SK-N-SH treated with all-trans-retinoic acid at 6 μM for 48 hours (cell line): ENCODE measurements around the gene GFPT2.

Experiments used
- ATAC-seq: fragments of 200-7000 bp; cut with Tn5 transposase; 3 replicates; pipeline ENCODE4 v1.9.1; 2020; ENCODE audit warnings: mild to moderate bottlenecking, moderate library complexity
- ARNTL ChIP-seq: fragments of 450-650 bp; formaldehyde crosslinking; IDR thresholded peaks from 2 replicates; pipeline ENCODE4 v1.5.0; 2020; ENCODE audit warnings: low read depth, mild to moderate bottlenecking, moderate library complexity, borderline replicate concordance
- BACH2 ChIP-seq: fragments of 250-450 bp; sonication (Bioruptor Pico); IDR thresholded peaks from 2 replicates; pipeline ENCODE4 v1.9.0; 2021; ENCODE audit warnings: mild to moderate bottlenecking, borderline replicate concordance
- CREB5 ChIP-seq: fragments of 250-450 bp; sonication (Bioruptor Pico); IDR thresholded peaks from 2 replicates; pipeline ENCODE4 v1.5.1; 2020; ENCODE audit warnings: low read depth, mild to moderate bottlenecking, moderate library complexity
- CSDC2 ChIP-seq: fragments of 250-450 bp; sonication (Bioruptor Pico); IDR thresholded peaks from 2 replicates; pipeline ENCODE4 v1.5.0; 2020; ENCODE audit warnings: mild to moderate bottlenecking, moderate library complexity
- CSRNP3 ChIP-seq: fragments of 250-450 bp; sonication (Bioruptor Pico); IDR thresholded peaks from 2 replicates; pipeline ENCODE4 v1.5.1; 2021; ENCODE audit warnings: mild to moderate bottlenecking, moderate library complexity
- ESRRG ChIP-seq: fragments of 250-450 bp; sonication (Bioruptor Pico); IDR thresholded peaks from 2 replicates; pipeline ENCODE4 v1.6.1; 2021; ENCODE audit warnings: mild to moderate bottlenecking
- GLIS3 ChIP-seq: fragments of 250-450 bp; sonication (Bioruptor Pico); IDR thresholded peaks from 2 replicates; pipeline ENCODE4 v1.5.0; 2020; ENCODE audit warnings: mild to moderate bottlenecking, moderate library complexity
- ISL1 ChIP-seq: fragments of 250-450 bp; sonication (Bioruptor Pico); IDR thresholded peaks from 2 replicates; pipeline ENCODE4 v2.1.2; 2022; ENCODE audit warnings: mild to moderate bottlenecking, moderate library complexity
- OSR1 ChIP-seq: fragments of 250-450 bp; sonication (Bioruptor Pico); IDR thresholded peaks from 2 replicates; pipeline ENCODE4 v1.8.0; 2022; ENCODE audit warnings: moderate library complexity, mild to moderate bottlenecking, inconsistent platforms
- POU6F1 ChIP-seq: fragments of 250-450 bp; sonication (Bioruptor Pico); IDR thresholded peaks from 2 replicates; pipeline ENCODE4 v1.8.0; 2021; ENCODE audit warnings: low read depth, mild to moderate bottlenecking, moderate library complexity, borderline replicate concordance
- PPARA ChIP-seq: fragments of 250-450 bp; sonication (Bioruptor Pico); IDR thresholded peaks from 2 replicates; pipeline ENCODE4 v1.5.0; 2020; ENCODE audit warnings: mild to moderate bottlenecking, borderline replicate concordance
- RARB ChIP-seq: fragments of 250-450 bp; sonication (Bioruptor Pico); IDR thresholded peaks from 2 replicates; pipeline ENCODE4 v1.8.0; 2021; ENCODE audit warnings: mild to moderate bottlenecking, moderate library complexity
- SNAI2 ChIP-seq: fragments of 250-450 bp; sonication (Bioruptor Pico); IDR thresholded peaks from 2 replicates; pipeline ENCODE4 v1.5.0; 2020; ENCODE audit warnings: mild to moderate bottlenecking, moderate library complexity
- TCF4 ChIP-seq: fragments of 250-450 bp; sonication (Bioruptor Pico); IDR thresholded peaks from 2 replicates; pipeline ENCODE4 v1.8.0; 2021; ENCODE audit warnings: mild to moderate bottlenecking, moderate library complexity, borderline replicate concordance
- TOX ChIP-seq: fragments of 250-450 bp; sonication (Bioruptor Pico); IDR thresholded peaks from 2 replicates; pipeline ENCODE4 v1.8.0; 2021; ENCODE audit warnings: mild to moderate bottlenecking, moderate library complexity, borderline replicate concordance
- TSHZ2 ChIP-seq: fragments of 250-450 bp; sonication (Bioruptor Pico); IDR thresholded peaks from 2 replicates; pipeline ENCODE4 v1.5.0; 2020; ENCODE audit warnings: mild to moderate bottlenecking, moderate library complexity
- ZC3H10 ChIP-seq: fragments of 250-450 bp; sonication (Bioruptor Pico); IDR thresholded peaks from 2 replicates; pipeline ENCODE4 v1.5.1; 2021; ENCODE audit warnings: mild to moderate bottlenecking, moderate library complexity
- ZFP3 ChIP-seq: fragments of 250-450 bp; sonication (Bioruptor Pico); IDR thresholded peaks from 2 replicates; pipeline ENCODE4 v1.5.0; 2020; ENCODE audit warnings: mild to moderate bottlenecking, moderate library complexity
- ZNF565 ChIP-seq: fragments of 450-650 bp; formaldehyde crosslinking; conservative IDR thresholded peaks from 2 replicates; pipeline ENCODE4 v1.5.0; 2020; ENCODE audit warnings: low read depth, mild to moderate bottlenecking, moderate library complexity
- ZNF70 ChIP-seq: fragments of 450-650 bp; formaldehyde crosslinking; IDR thresholded peaks from 2 replicates; pipeline ENCODE4 v1.5.0; 2020; ENCODE audit warnings: mild to moderate bottlenecking, moderate library complexity
- ZNF8 ChIP-seq: fragments of 450-650 bp; formaldehyde crosslinking; IDR thresholded peaks from 2 replicates; pipeline ENCODE4 v1.5.0; 2020; ENCODE audit warnings: mild to moderate bottlenecking, moderate library complexity

Gene GFPT2

GRCh38 chr5:180305481-180305880, 47.7 kb downstream of the GFPT2 start:
- ATAC-seq: no peak
- TF ChIP-seq TOX (CRISPR knock-in tag): no peak
- TF ChIP-seq BACH2: no peak
- no peak for TF ChIP-seq SNAI2 (CRISPR knock-in tag)
- no peak for TF ChIP-seq TSHZ2
- TF ChIP-seq OSR1 (CRISPR knock-in tag): no peak
- TF ChIP-seq CREB5 (CRISPR knock-in tag): no peak
- TF ChIP-seq CSRNP3: no peak
- TF ChIP-seq ZC3H10 (CRISPR knock-in tag): no peak
- no peak for TF ChIP-seq ISL1
- TF ChIP-seq GLIS3 (CRISPR knock-in tag): no peak
- no peak for TF ChIP-seq CSDC2 (CRISPR knock-in tag)
- no peak for TF ChIP-seq ZNF8 (CRISPR knock-in tag)
- TF ChIP-seq TCF4 (CRISPR knock-in tag): no peak
- TF ChIP-seq PPARA: no peak
- no peak for TF ChIP-seq RARB (CRISPR knock-in tag)
- no peak for TF ChIP-seq ZNF565 (CRISPR knock-in tag)
- TF ChIP-seq POU6F1 (CRISPR knock-in tag): no peak

GRCh38 chr5:180304431-180305375, 48.4 kb downstream of the GFPT2 start:
- ATAC-seq: peak; percentile 36; the same call in 1 of the 3 replicates
- TF ChIP-seq CSRNP3: no peak
- no peak for TF ChIP-seq ESRRG (CRISPR knock-in tag)
- no peak for TF ChIP-seq ZNF565 (CRISPR knock-in tag)
- TF ChIP-seq, all 23 proteins: peak for 0

GRCh38 chr5:180304016-180304292, 49.2 kb downstream of the GFPT2 start:
- ATAC-seq: no peak
- TF ChIP-seq RARB (CRISPR knock-in tag): no peak
- TF ChIP-seq ZNF8 (CRISPR knock-in tag): no peak
- TF ChIP-seq ZNF565 (CRISPR knock-in tag): no peak
- TF ChIP-seq ZNF70 (CRISPR knock-in tag): no peak
- no peak for TF ChIP-seq ESRRG (CRISPR knock-in tag)
- no peak for TF ChIP-seq CSDC2 (CRISPR knock-in tag)
- no peak for TF ChIP-seq TCF4 (CRISPR knock-in tag)
- TF ChIP-seq ARNTL (CRISPR knock-in tag): no peak
- TF ChIP-seq SNAI2 (CRISPR knock-in tag): no peak
- no peak for TF ChIP-seq TSHZ2
- TF ChIP-seq CSRNP3: no peak
- no peak for TF ChIP-seq ZFP3 (CRISPR knock-in tag)
- TF ChIP-seq BACH2: no peak
- no peak for TF ChIP-seq ZC3H10 (CRISPR knock-in tag)
- TF ChIP-seq ISL1: no peak
- no peak for TF ChIP-seq CREB5 (CRISPR knock-in tag)
